Uterus (tissue), 2 donors: ENCODE results near the gene ERGIC1.

Experiments used
- POLR2A ChIP-seq, 2 donors: fragments of 450-650 bp; IDR thresholded peaks; one replicate each; pipeline ENCODE4 v1.6.1; 2016; ENCODE audit warnings: antibody characterized with exemption in 2 of 2, mild to moderate bottlenecking in 1 of 2, moderate library complexity in 1 of 2
- TF ChIP-seq, protein P1 (sequence below), 4 experiments: fragments of 200-600 bp in 2 of 4; fragments of 450-650 bp in 2 of 4; sonication (generic) in 2 of 4; IDR thresholded peaks; one replicate each; pipeline ENCODE4 v1.5.1; 2016 to 2019; ENCODE audit warnings: antibody characterized with exemption in 4 of 4, mild to moderate bottlenecking in 2 of 4, moderate library complexity in 1 of 4

- TF ChIP-seq, protein P1, sequence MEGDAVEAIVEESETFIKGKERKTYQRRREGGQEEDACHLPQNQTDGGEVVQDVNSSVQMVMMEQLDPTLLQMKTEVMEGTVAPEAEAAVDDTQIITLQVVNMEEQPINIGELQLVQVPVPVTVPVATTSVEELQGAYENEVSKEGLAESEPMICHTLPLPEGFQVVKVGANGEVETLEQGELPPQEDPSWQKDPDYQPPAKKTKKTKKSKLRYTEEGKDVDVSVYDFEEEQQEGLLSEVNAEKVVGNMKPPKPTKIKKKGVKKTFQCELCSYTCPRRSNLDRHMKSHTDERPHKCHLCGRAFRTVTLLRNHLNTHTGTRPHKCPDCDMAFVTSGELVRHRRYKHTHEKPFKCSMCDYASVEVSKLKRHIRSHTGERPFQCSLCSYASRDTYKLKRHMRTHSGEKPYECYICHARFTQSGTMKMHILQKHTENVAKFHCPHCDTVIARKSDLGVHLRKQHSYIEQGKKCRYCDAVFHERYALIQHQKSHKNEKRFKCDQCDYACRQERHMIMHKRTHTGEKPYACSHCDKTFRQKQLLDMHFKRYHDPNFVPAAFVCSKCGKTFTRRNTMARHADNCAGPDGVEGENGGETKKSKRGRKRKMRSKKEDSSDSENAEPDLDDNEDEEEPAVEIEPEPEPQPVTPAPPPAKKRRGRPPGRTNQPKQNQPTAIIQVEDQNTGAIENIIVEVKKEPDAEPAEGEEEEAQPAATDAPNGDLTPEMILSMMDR (IDR thresholded peaks at IDR 0.05), result no peak
- TF ChIP-seq POLR2A (IDR thresholded peaks at IDR 0.05), result no peak
Measured at GRCh38 chr5:172969921-172970320, 135.9 kb downstream of the ERGIC1 start.
